ENCODE data around the gene BARX1.

Gene BARX1

GRCh38 chr9:93929231-93929630 is 25.9 kb downstream of the BARX1 start:
- DNase-seq (ENCODE audit: low read depth in 2 of 3, low spot score in 2 of 3): no peak

- DNase-seq (ENCODE audit: low read depth in 2 of 3, low spot score in 2 of 3): no peak
These were observed 32.6 kb downstream of the BARX1 start for GRCh38 chr9:93922535-93922934.

- DNase-seq (ENCODE audit: low read depth in 2 of 3, low spot score in 2 of 3): no peak
These were observed 34.9 kb downstream of the BARX1 start for GRCh38 chr9:93920131-93920800.

- no peak for DNase-seq (ENCODE audit: low read depth in 2 of 3, low spot score in 2 of 3)
These were observed 37.1 kb downstream of the BARX1 start for GRCh38 chr9:93918061-93918460.

GRCh38 chr9:93917121-93917853 is 37.9 kb downstream of the BARX1 start:
- no peak for DNase-seq (ENCODE audit: low read depth in 2 of 3, low spot score in 2 of 3)

- DNase-seq (ENCODE audit: low read depth in 2 of 3, low spot score in 2 of 3): no peak
These were observed 38.8 kb downstream of the BARX1 start for GRCh38 chr9:93916358-93916757.

- DNase-seq (ENCODE audit: low read depth in 2 of 3, low spot score in 2 of 3): no peak
These were observed 43.2 kb downstream of the BARX1 start for GRCh38 chr9:93911801-93912554.

GRCh38 chr9:93911136-93911745 is 43.9 kb downstream of the BARX1 start:
- no peak for DNase-seq (ENCODE audit: low read depth in 2 of 3, low spot score in 2 of 3)

- no peak for DNase-seq (ENCODE audit: low read depth in 2 of 3, low spot score in 2 of 3)
These were observed 44.6 kb downstream of the BARX1 start for GRCh38 chr9:93910598-93910997.

GRCh38 chr9:93910196-93910595 is 45.0 kb downstream of the BARX1 start:
- DNase-seq (ENCODE audit: low read depth in 2 of 3, low spot score in 2 of 3): no peak

- no peak for DNase-seq (ENCODE audit: low read depth in 2 of 3, low spot score in 2 of 3)
These were observed 45.9 kb downstream of the BARX1 start for GRCh38 chr9:93909242-93909616.

GRCh38 chr9:93908591-93909241 is 46.4 kb downstream of the BARX1 start:
- no peak for DNase-seq (ENCODE audit: low read depth in 2 of 3, low spot score in 2 of 3)

- DNase-seq (ENCODE audit: low read depth in 2 of 3, low spot score in 2 of 3): no peak
These were observed 47.5 kb downstream of the BARX1 start for GRCh38 chr9:93907551-93908199.

- DNase-seq (ENCODE audit: low read depth in 2 of 3, low spot score in 2 of 3): no peak
These were observed 48.8 kb downstream of the BARX1 start for GRCh38 chr9:93906195-93906880.

- no peak for DNase-seq (ENCODE audit: low read depth in 2 of 3, low spot score in 2 of 3)
These were observed 49.6 kb downstream of the BARX1 start for GRCh38 chr9:93905473-93906133.

GRCh38 chr9:93904649-93905472 is 50.3 kb downstream of the BARX1 start:
- no peak for DNase-seq (ENCODE audit: low read depth in 2 of 3, low spot score in 2 of 3)

GRCh38 chr9:93903886-93904648 is 51.1 kb downstream of the BARX1 start:
- DNase-seq (ENCODE audit: low read depth in 2 of 3, low spot score in 2 of 3): no peak
